ENCODE results near the gene ZCCHC14.

DNA sequence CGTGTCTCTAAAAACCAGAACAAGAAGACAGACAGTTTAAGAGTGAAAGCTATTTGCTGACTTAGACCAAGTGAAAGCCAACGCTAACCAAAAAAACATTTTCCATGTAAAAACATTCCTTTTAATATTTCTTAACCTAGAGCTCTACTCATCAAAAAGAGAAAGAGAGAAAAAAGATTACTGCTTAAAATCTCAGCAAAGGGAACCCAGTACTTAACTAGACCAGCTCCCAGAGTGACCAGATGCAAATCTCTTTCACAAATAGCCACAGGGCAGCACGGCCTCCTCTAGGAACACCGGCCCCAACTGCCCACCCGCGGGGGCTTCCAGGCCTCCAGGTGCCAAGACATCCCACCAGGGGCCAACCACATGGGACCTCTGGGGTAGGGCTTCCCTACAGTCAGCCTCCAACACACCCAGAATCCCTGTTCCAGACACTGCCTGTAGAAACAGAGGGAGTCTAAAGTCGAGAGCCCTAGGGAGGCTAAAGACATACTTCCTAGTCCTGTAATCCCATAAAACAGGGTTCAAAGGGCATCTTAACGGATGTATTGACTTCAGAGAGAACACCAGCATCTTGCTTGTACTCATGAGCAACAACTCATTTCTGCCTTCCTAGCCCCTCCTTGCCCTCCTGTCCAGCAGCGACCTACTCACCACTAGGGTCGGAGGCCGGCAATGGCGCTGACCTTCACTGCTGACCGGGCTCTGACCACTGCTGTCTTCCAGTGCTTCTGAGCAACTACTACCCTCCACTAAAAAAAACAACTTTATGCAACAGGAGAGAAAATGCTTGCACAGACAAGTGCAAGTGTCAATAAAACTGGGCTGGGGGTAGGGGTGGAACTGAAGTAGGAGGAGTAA, 21.3 kb downstream of the ZCCHC14 start:
- no peak for TF ChIP-seq POLR2A (IDR thresholded peaks at IDR 0.05)
- TF ChIP-seq, protein P1, sequence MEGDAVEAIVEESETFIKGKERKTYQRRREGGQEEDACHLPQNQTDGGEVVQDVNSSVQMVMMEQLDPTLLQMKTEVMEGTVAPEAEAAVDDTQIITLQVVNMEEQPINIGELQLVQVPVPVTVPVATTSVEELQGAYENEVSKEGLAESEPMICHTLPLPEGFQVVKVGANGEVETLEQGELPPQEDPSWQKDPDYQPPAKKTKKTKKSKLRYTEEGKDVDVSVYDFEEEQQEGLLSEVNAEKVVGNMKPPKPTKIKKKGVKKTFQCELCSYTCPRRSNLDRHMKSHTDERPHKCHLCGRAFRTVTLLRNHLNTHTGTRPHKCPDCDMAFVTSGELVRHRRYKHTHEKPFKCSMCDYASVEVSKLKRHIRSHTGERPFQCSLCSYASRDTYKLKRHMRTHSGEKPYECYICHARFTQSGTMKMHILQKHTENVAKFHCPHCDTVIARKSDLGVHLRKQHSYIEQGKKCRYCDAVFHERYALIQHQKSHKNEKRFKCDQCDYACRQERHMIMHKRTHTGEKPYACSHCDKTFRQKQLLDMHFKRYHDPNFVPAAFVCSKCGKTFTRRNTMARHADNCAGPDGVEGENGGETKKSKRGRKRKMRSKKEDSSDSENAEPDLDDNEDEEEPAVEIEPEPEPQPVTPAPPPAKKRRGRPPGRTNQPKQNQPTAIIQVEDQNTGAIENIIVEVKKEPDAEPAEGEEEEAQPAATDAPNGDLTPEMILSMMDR (IDR thresholded peaks at IDR 0.05), result no peak

Data from esophagus squamous epithelium (tissue), 4 donors.